Measurements from ENCODE around the gene ZNF518A.

Gene ZNF518A

DNA sequence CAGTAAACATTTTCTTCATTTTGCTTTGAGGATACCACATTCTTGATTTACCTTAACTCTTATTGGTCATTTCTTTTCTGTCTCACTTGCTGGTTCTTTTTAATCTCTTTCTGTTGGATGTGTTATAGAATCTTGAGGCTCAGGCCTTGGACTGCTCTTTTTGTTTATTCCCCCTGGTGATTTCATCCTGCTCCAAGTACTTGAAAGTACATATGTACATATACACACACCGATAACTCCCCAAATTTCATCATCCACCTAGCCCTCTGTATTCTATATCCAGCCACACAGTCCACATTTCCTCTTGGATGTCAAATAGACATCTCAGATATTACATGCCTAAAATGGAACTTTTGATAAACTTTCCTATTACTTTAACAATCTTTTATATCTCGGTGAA, 7.5 kb downstream of the ZNF518A start:
- TF ChIP-seq CTCF (IDR thresholded peaks at IDR 0.05; ENCODE audit: low read depth, low read length), result no peak

DNA sequence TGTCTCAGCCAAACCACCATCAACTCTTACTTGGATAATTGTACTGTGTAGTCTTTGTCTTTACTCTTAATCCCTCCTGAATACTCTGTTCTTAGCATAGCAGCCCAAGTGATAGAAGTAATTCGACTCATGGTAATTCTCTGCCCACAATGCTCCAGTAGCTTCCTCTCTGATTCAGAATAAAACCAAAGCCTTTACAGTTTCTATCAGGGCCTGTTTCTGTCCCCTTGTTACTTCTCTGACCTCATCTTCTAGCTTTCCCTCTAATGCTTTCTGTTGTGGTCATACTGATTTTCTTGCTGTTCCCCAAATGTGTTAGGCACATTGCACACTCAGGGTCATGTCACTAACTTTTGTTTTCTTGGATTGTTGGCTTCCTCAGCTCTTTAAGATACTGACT, 8.0 kb downstream of the ZNF518A start:
- DNase-seq (ENCODE audit: extremely low read depth, low read depth), result no peak
- TF ChIP-seq CTCF (IDR thresholded peaks at IDR 0.05; ENCODE audit: low read depth, low read length), result no peak

More for the DNA sequence above, 7.5 kb downstream of the ZNF518A start:
- DNase-seq (ENCODE audit: extremely low read depth, low read depth), result no peak

DNA sequence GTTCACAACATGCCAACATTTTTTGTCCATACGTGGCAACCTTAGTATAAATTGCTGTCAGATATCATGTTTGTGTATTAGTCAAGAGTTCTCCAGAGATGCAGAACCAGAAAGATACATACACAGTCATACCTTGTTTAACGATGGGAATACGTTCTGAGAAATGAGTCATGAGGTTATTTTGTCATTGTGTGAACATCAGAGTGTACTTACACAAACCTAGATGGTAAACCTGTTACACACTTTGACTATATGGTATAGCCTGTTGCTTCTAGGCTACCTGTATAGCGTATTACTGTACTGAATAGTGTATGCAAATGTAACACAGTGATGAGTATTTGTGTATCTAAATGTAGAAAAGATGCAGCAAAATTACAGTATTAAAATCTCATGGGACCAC, 22.3 kb downstream of the ZNF518A start:
- no peak for TF ChIP-seq CTCF (IDR thresholded peaks at IDR 0.05; ENCODE audit: low read depth, low read length)

GRCh38 chr10:96153070-96153469, 23.0 kb downstream of the ZNF518A start:
- TF ChIP-seq CTCF (IDR thresholded peaks at IDR 0.05; ENCODE audit: low read depth, low read length), result no peak
- no peak for DNase-seq (ENCODE audit: extremely low read depth, low read depth)

More for the DNA sequence above, 22.3 kb downstream of the ZNF518A start:
- DNase-seq (ENCODE audit: extremely low read depth, low read depth), result no peak

GRCh38 chr10:96165726-96166125, 35.6 kb downstream of the ZNF518A start:
- no peak for TF ChIP-seq CTCF (IDR thresholded peaks at IDR 0.05; ENCODE audit: low read depth, low read length)
- no peak for DNase-seq (ENCODE audit: extremely low read depth, low read depth)

GRCh38 chr10:96168546-96168945, 38.4 kb downstream of the ZNF518A start:
- TF ChIP-seq CTCF (IDR thresholded peaks at IDR 0.05; ENCODE audit: low read depth, low read length), result no peak
- no peak for DNase-seq (ENCODE audit: extremely low read depth, low read depth)

DNA sequence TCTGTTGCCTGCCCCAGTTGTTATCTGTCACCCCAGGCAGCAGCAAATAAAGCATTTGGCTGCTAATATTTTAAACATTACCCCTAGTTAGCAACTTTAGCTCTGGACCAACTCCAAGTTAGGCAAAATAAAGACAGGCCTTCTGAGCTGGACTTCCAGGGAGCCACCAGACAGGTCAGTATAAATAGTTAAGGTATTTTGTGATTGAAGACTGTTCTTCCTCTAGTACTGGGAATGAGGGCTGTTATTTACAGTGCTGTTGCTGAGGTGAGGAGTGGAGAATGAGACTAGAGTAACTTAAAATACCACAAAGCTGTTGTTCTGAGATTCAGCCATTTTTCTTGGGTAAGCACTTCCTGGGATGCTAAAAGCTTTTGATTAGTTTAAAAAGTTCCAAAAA, 40.1 kb downstream of the ZNF518A start:
- no peak for TF ChIP-seq CTCF (IDR thresholded peaks at IDR 0.05; ENCODE audit: low read depth, low read length)
- no peak for DNase-seq (ENCODE audit: extremely low read depth, low read depth)

Measured in AG09319 (cell line).